Neural progenitor cell (in vitro differentiated cells): Measurements from ENCODE around the gene WNT5B.

Experiments used
- EZH2 ChIP-seq: fragments of 200-600 bp; sonication (generic); IDR thresholded peaks from 2 replicates; pipeline ENCODE4 v1.6.1; 2017; ENCODE audit warnings: antibody characterized with exemption, mild to moderate bottlenecking, moderate library complexity
- EZH2phosphoT487 ChIP-seq: fragments of 200-600 bp; sonication (generic); IDR thresholded peaks from 2 replicates; pipeline ENCODE4 v1.6.1; 2017; ENCODE audit warnings: antibody characterized with exemption
- TF ChIP-seq, protein P1 (sequence below): fragments of 200-600 bp; sonication (generic); IDR thresholded peaks from 2 replicates; pipeline ENCODE4 v1.5.1; 2017; ENCODE audit warnings: antibody characterized with exemption, mild to moderate bottlenecking

DNA sequence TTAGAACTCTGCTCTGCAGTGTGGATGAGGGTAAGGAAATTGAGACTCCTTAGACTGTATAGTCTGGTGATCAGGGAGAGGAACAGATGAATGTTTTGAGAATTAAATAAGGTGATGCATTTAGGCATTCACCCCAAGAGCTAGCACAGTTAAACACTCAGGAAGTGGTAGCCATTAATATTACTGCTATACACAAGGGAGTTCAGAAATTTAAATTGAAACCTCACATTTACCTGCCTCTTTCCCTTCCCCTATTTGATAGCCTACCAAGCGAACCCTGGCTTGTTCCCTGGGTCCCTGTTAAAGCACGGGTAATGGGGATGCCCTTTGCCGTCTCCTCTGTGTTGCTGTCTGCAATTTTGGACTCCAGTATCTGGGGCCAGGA is 18.2 kb downstream of the WNT5B start:
- TF ChIP-seq, protein P1, sequence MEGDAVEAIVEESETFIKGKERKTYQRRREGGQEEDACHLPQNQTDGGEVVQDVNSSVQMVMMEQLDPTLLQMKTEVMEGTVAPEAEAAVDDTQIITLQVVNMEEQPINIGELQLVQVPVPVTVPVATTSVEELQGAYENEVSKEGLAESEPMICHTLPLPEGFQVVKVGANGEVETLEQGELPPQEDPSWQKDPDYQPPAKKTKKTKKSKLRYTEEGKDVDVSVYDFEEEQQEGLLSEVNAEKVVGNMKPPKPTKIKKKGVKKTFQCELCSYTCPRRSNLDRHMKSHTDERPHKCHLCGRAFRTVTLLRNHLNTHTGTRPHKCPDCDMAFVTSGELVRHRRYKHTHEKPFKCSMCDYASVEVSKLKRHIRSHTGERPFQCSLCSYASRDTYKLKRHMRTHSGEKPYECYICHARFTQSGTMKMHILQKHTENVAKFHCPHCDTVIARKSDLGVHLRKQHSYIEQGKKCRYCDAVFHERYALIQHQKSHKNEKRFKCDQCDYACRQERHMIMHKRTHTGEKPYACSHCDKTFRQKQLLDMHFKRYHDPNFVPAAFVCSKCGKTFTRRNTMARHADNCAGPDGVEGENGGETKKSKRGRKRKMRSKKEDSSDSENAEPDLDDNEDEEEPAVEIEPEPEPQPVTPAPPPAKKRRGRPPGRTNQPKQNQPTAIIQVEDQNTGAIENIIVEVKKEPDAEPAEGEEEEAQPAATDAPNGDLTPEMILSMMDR = no peak
- TF ChIP-seq EZH2 = no peak
- TF ChIP-seq EZH2phosphoT487 = no peak
